Measurements from ENCODE around the gene ALOX15B. TPM values are rescaled to one million over a fixed set of nuclear protein-coding genes. Genes with fewer than 3 reads are reported as not detected.

ALOX15B gene
- total and polyA plus RNA-seq, 2 donors from 2014 or later, result 0.15 to 8.0 TPM

DNA sequence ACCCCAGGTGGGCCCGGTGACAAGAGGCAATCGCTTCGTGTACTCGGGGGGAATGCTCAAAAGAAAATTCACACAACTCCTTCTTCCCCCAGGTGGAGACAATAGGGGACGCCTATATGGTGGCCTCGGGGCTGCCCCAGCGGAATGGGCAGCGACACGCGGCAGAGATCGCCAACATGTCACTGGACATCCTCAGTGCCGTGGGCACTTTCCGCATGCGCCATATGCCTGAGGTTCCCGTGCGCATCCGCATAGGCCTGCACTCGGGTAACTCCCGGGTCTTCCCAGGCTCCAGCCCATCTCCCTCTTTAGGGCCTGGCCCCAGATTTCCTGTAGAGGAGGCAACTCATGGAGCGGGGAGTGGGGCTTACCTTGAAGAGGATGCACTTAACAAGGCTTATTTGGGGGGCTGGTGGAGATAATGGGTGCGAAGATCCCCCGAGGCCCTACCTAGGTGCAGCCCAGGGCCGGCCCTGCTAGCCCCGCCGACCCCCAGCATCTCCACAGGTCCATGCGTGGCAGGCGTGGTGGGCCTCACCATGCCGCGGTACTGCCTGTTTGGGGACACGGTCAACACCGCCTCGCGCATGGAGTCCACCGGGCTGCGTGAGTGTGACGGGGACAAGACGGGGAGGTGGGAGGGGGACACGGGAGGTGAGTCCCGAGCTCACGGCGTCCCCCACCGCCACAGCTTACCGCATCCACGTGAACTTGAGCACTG lies 23.5 kb upstream of the ALOX15B start:
- no peaks in the 10 kb centered on the region for H3K27me3 ChIP-seq (ENCODE audit: control insufficient read depth, insufficient read depth, low read length)
- no peaks in the 10 kb centered on the region for H3K9me3 ChIP-seq (ENCODE audit: control insufficient read depth in 2 of 3, insufficient read depth in 1 of 3, low read length in 3 of 3)
- peaks cover 0 to 3% (median 0%) of the 10 kb centered on the region in 3 donors for H3K4me1 ChIP-seq (ENCODE audit: control insufficient read depth in 2 of 3, insufficient read depth in 2 of 3, low read depth in 1 of 3, low read length in 3 of 3)
- H3K4me3 ChIP-seq (ENCODE audit: low read length in 3 of 3), result peak overlapping the region in 1 of 3 donors; percentile 60
- intact Hi-C loops (cut with DNase I), result no loop called here
- DNase-seq, result peak in 1 of 5 donors; percentile 60
- no peak overlapping the region for H3K9ac ChIP-seq (ENCODE audit: low read length in 3 of 3)
- no peaks in the 10 kb centered on the region for H3K36me3 ChIP-seq (ENCODE audit: control insufficient read depth in 2 of 3, insufficient read depth in 3 of 3, low read length in 3 of 3)
- no peak overlapping the region for H3K27ac ChIP-seq (ENCODE audit: low read depth in 2 of 2, low read length in 2 of 2)
- FAIRE-seq, result no peak
- TF ChIP-seq, protein P1, sequence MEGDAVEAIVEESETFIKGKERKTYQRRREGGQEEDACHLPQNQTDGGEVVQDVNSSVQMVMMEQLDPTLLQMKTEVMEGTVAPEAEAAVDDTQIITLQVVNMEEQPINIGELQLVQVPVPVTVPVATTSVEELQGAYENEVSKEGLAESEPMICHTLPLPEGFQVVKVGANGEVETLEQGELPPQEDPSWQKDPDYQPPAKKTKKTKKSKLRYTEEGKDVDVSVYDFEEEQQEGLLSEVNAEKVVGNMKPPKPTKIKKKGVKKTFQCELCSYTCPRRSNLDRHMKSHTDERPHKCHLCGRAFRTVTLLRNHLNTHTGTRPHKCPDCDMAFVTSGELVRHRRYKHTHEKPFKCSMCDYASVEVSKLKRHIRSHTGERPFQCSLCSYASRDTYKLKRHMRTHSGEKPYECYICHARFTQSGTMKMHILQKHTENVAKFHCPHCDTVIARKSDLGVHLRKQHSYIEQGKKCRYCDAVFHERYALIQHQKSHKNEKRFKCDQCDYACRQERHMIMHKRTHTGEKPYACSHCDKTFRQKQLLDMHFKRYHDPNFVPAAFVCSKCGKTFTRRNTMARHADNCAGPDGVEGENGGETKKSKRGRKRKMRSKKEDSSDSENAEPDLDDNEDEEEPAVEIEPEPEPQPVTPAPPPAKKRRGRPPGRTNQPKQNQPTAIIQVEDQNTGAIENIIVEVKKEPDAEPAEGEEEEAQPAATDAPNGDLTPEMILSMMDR (IDR thresholded peaks at IDR 0.05; ENCODE audit: borderline replicate concordance, extremely low read depth, insufficient read depth), result no peak

DNA sequence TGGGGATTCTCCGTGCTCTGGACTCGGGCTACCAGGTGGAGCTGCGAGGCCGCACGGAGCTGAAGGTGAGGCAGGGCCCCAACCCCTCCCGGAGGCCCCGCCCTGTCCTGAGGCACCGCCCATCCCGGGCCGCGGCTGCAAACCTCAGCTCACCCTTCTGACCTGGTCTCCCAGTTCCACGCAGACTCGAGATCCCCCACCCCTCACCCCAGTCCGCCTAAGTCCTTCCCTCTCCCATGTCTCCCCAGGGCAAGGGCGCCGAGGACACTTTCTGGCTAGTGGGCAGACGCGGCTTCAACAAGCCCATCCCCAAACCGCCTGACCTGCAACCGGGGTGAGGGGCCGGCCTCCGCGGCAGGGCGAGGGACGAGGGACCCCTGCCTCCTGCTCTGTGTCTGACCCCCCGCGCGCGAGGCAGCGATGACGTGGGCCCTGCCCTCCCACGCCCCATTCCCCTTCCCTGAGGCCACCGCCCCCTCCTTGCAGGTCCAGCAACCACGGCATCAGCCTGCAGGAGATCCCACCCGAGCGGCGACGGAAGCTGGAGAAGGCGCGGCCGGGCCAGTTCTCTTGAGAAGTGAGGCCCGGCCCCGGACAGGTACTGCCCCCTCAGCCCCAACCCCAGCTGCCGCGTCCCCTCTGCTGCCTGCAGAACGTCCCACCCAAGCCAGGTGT lies 22.8 kb upstream of the ALOX15B start:
- no peak overlapping the region for H3K27ac ChIP-seq (ENCODE audit: low read depth in 2 of 2, low read length in 2 of 2)
- no peak overlapping the region for H3K9ac ChIP-seq (ENCODE audit: low read length in 3 of 3)
- TF ChIP-seq, protein P1 (IDR thresholded peaks at IDR 0.05; ENCODE audit: borderline replicate concordance, extremely low read depth, insufficient read depth), result no peak
- H3K36me3 ChIP-seq (ENCODE audit: control insufficient read depth in 2 of 3, insufficient read depth in 3 of 3, low read length in 3 of 3), result no peaks in the 10 kb centered on the region
- H3K4me1 ChIP-seq (ENCODE audit: control insufficient read depth in 2 of 3, insufficient read depth in 2 of 3, low read depth in 1 of 3, low read length in 3 of 3), result peaks cover 0 to 3% (median 0%) of the 10 kb centered on the region in 3 donors
- DNase-seq, result peak; percentile 61 to 83 (median 71)
- H3K4me3 ChIP-seq (ENCODE audit: low read length in 3 of 3), result peak overlapping the region in 1 of 3 donors; percentile 60
- FAIRE-seq, result no peak
- no peaks in the 10 kb centered on the region for H3K9me3 ChIP-seq (ENCODE audit: control insufficient read depth in 2 of 3, insufficient read depth in 1 of 3, low read length in 3 of 3)
- intact Hi-C loops (cut with DNase I), result no loop called here
- H3K27me3 ChIP-seq (ENCODE audit: control insufficient read depth, insufficient read depth, low read length), result no peaks in the 10 kb centered on the region

DNA sequence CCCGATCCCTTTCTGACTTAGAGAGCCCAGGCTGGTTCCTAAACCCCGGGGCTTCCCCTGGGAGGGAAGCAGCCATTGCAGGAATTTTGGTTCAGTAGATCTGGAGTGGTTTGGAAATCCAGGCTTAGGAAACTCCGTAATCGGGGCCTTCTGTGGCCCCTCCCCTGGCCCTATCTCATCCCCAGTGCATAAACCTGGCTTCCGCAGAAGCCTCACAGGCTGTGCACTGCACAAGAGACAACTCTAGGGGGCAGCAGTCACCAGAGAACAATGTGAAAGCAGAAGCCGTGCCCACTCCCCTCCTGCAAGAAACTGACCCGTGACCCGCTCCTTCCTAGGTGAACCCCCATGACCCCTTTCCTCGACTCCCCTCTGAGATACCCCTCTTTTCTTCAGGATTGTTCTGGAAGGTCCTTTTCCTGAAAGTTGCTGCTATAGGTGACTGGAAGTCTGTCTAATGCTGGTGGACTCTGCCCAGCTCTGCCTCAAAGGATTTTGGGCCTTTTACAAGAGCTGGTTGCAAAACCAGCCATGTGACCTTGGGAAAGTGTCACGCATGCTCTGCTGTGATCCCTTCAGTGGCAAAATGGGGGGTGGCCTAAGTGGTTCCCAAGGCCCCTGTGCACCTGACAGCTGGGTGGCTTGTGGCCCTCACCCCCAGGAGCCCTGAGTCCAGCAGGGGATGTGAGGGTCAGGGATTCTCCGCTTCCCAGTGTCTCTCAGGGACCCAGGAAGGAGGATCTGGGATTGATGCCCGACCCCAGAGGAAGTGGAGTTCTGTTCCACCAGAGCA lies 22.0 kb upstream of the ALOX15B start:
- H3K27ac ChIP-seq (ENCODE audit: low read depth in 2 of 2, low read length in 2 of 2), result no peak overlapping the region
- H3K27me3 ChIP-seq (ENCODE audit: control insufficient read depth, insufficient read depth, low read length), result no peaks in the 10 kb centered on the region
- H3K36me3 ChIP-seq (ENCODE audit: control insufficient read depth in 2 of 3, insufficient read depth in 3 of 3, low read length in 3 of 3), result no peaks in the 10 kb centered on the region
- FAIRE-seq (no peak), DNase-seq (peak; percentile 55 to 83 (median 73))
- TF ChIP-seq, protein P1 (IDR thresholded peaks at IDR 0.05; ENCODE audit: borderline replicate concordance, extremely low read depth, insufficient read depth), result peak; percentile 42
- peak overlapping the region in 1 of 3 donors; percentile 60 for H3K4me3 ChIP-seq (ENCODE audit: low read length in 3 of 3)
- no peak overlapping the region for H3K9ac ChIP-seq (ENCODE audit: low read length in 3 of 3)
- H3K4me1 ChIP-seq (ENCODE audit: control insufficient read depth in 2 of 3, insufficient read depth in 2 of 3, low read depth in 1 of 3, low read length in 3 of 3), result peaks cover 0 to 3% (median 0%) of the 10 kb centered on the region in 3 donors
- intact Hi-C loops (cut with DNase I), result no loop called here
- H3K9me3 ChIP-seq (ENCODE audit: control insufficient read depth in 2 of 3, insufficient read depth in 1 of 3, low read length in 3 of 3), result no peaks in the 10 kb centered on the region
